ENCODE results near the gene C1orf174. TPM values are rescaled to one million over a fixed set of nuclear protein-coding genes. Genes with fewer than 3 reads are reported as not detected.

Gene C1orf174
- polyA plus RNA-seq, 3 donors = 19.1 to 46.0 (median 21.3) TPM

- no peaks in the 10 kb centered on the region for H3K4me1 ChIP-seq (ENCODE audit: control insufficient read depth in 1 of 2, insufficient read depth in 2 of 2, low read length in 2 of 2)
- no peaks in the 10 kb centered on the region for H3K4me1 Mint-ChIP-seq
- no peaks in the 10 kb centered on the region for H3K36me3 ChIP-seq (replicated peaks in 1 of 2; ENCODE audit: control insufficient read depth in 1 of 2, insufficient read depth in 2 of 2, low read length in 2 of 2)
- no peak overlapping the region for H3K27ac ChIP-seq (ENCODE audit: low read depth in 1 of 2, low read length in 2 of 2)
- no peak overlapping the region for H3K4me3 ChIP-seq (replicated peaks in 1 of 3; ENCODE audit: low read depth in 2 of 3, low read length in 3 of 3)
- intact Hi-C loops (cut with micrococcal nuclease) = no loop called here
- H3K36me3 Mint-ChIP-seq = no peaks in the 10 kb centered on the region
- no peaks in the 10 kb centered on the region for H3K27me3 ChIP-seq (ENCODE audit: control insufficient read depth in 2 of 2, insufficient read depth in 2 of 2, low read length in 2 of 2)
- DNase-seq = no peak
- H3K9ac ChIP-seq (ENCODE audit: insufficient read depth, low read length, poor library complexity, severe bottlenecking) = no peak overlapping the region
- H3K4me3 Mint-ChIP-seq = no peak overlapping the region
- H2AFZ ChIP-seq (ENCODE audit: insufficient read depth, low read depth, low read length, poor library complexity, severe bottlenecking) = no peak overlapping the region
- H3K79me2 ChIP-seq (ENCODE audit: insufficient read depth, low read length) = no peaks in the 10 kb centered on the region
- H3K27me3 Mint-ChIP-seq (ENCODE audit: low read depth in 3 of 3) = peaks cover 8 to 10% (median 8%) of the 10 kb centered on the region in 3 donors
- no peak overlapping the region for H3K4me2 ChIP-seq (replicated peaks; ENCODE audit: extremely low read depth, low read length, poor library complexity, severe bottlenecking)
- no peaks in the 10 kb centered on the region for H4K20me1 ChIP-seq (ENCODE audit: insufficient read depth, low read length)
- peaks cover 0 to 9% (median 6%) of the 10 kb centered on the region in 7 donors for H3K9me3 Mint-ChIP-seq
- H3K27ac Mint-ChIP-seq = no peak overlapping the region
- no peaks in the 10 kb centered on the region for H3K9me3 ChIP-seq (replicated peaks in 1 of 2; ENCODE audit: control insufficient read depth in 1 of 2, insufficient read depth in 1 of 2, low read length in 2 of 2)
- no peak for TF ChIP-seq CTCF (IDR thresholded peaks at IDR 0.05)
These were observed 26.9 kb upstream of the C1orf174 start for GRCh38 chr1:3926956-3927355.

- H3K27ac Mint-ChIP-seq = no peak overlapping the region
- H3K4me1 Mint-ChIP-seq = no peaks in the 10 kb centered on the region
- Histone ChIP-seq H3K4me1 (ENCODE audit: control insufficient read depth in 1 of 2, insufficient read depth in 2 of 2, low read length in 2 of 2) (no peaks in the 10 kb centered on the region), H3K79me2 (ENCODE audit: insufficient read depth, low read length) (no peaks in the 10 kb centered on the region), H4K20me1 (ENCODE audit: insufficient read depth, low read length) (no peaks in the 10 kb centered on the region), H3K36me3 (replicated peaks in 1 of 2; ENCODE audit: control insufficient read depth in 1 of 2, insufficient read depth in 2 of 2, low read length in 2 of 2) (no peaks in the 10 kb centered on the region), H2AFZ (ENCODE audit: insufficient read depth, low read depth, low read length, poor library complexity, severe bottlenecking) (no peak overlapping the region), H3K4me3 (replicated peaks in 1 of 3; ENCODE audit: low read depth in 2 of 3, low read length in 3 of 3) (no peak overlapping the region), H3K9ac (ENCODE audit: insufficient read depth, low read length, poor library complexity, severe bottlenecking) (no peak overlapping the region), H3K27ac (ENCODE audit: low read depth in 1 of 2, low read length in 2 of 2) (no peak overlapping the region), H3K9me3 (replicated peaks in 1 of 2; ENCODE audit: control insufficient read depth in 1 of 2, insufficient read depth in 1 of 2, low read length in 2 of 2) (no peaks in the 10 kb centered on the region), H3K27me3 (ENCODE audit: control insufficient read depth in 2 of 2, insufficient read depth in 2 of 2, low read length in 2 of 2) (no peaks in the 10 kb centered on the region), H3K4me2 (replicated peaks; ENCODE audit: extremely low read depth, low read length, poor library complexity, severe bottlenecking) (no peak overlapping the region)
- no peak for DNase-seq
- H3K9me3 Mint-ChIP-seq = peaks cover 0 to 9% (median 6%) of the 10 kb centered on the region in 7 donors
- 91% methylated on average over 7 of the region's 8 CpGs for WGBS (ENCODE audit: insufficient coverage)
- peaks cover 8 to 10% (median 8%) of the 10 kb centered on the region in 3 donors for H3K27me3 Mint-ChIP-seq (ENCODE audit: low read depth in 3 of 3)
- intact Hi-C loops (cut with micrococcal nuclease) = no loop called here
- no peaks in the 10 kb centered on the region for H3K36me3 Mint-ChIP-seq
- H3K4me3 Mint-ChIP-seq = no peak overlapping the region
- TF ChIP-seq CTCF (IDR thresholded peaks at IDR 0.05) = no peak
These were observed 25.7 kb upstream of the C1orf174 start for GRCh38 chr1:3925762-3926161.
